HepG2 (cell line): ENCODE measurements around the gene SGMS1. TPM values are rescaled to one million over a fixed set of nuclear protein-coding genes. Genes with fewer than 3 reads are reported as not detected.
A peak's percentile ranks its signal among the peaks of the same experiment; 100 is the strongest.

Source experiments
- BRF2 ChIP-seq: sonication (generic); formaldehyde crosslinking; IDR thresholded peaks from 2 replicates; pipeline ENCODE4 v1.8.1; 2022; ENCODE audit warnings: mild to moderate bottlenecking, missing genetic modification reagents
- CBFB ChIP-seq: sonication (generic); formaldehyde crosslinking; IDR thresholded peaks from 2 replicates; pipeline ENCODE4 v1.4.0; 2020; ENCODE audit warnings: missing genetic modification reagents
- CREB1 ChIP-seq, 2 experiments: fragments of 450-650 bp in 1 of 2; IDR thresholded peaks; 2 replicates each; pipeline ENCODE4 v1.6.1; 2016 to 2017; ENCODE audit warnings: control low read depth in 1 of 2, mild to moderate bottlenecking in 1 of 2, missing compliant biosample characterization in 1 of 2, missing genetic modification characterization in 1 of 2
- ERF ChIP-seq: IDR thresholded peaks from 2 replicates; pipeline ENCODE4 v1.6.1; 2018; ENCODE audit warnings: missing biosample characterization, missing genetic modification reagents
- GZF1 ChIP-seq: sonication (generic); formaldehyde crosslinking; IDR thresholded peaks from 2 replicates; pipeline ENCODE4 v1.5.1; 2020; ENCODE audit warnings: mild to moderate bottlenecking, missing genetic modification reagents
- HIVEP1 ChIP-seq: sonication (generic); formaldehyde crosslinking; IDR thresholded peaks from 2 replicates; pipeline ENCODE4 v1.4.0; 2020; ENCODE audit warnings: mild to moderate bottlenecking, missing genetic modification reagents
- HOXA3 ChIP-seq: sonication (generic); formaldehyde crosslinking; IDR thresholded peaks from 2 replicates; pipeline ENCODE4 v1.5.0; 2020; ENCODE audit warnings: missing genetic modification reagents
- KDM6A ChIP-seq: IDR thresholded peaks from 2 replicates; pipeline ENCODE4 v1.6.1; 2016; ENCODE audit warnings: low read depth
- KLF6 ChIP-seq: IDR thresholded peaks from 2 replicates; pipeline ENCODE4 v1.8.0; 2016; ENCODE audit warnings: missing biosample characterization, missing genetic modification reagents
- PBX3 ChIP-seq: sonication (generic); formaldehyde crosslinking; IDR thresholded peaks from 2 replicates; pipeline ENCODE4 v1.8.1; 2023; ENCODE audit warnings: missing genetic modification reagents, inconsistent platforms, borderline replicate concordance
- POGK ChIP-seq: sonication (generic); formaldehyde crosslinking; conservative IDR thresholded peaks from 2 replicates; pipeline ENCODE4 v1.8.0; 2022; ENCODE audit warnings: mild to moderate bottlenecking, moderate library complexity, missing genetic modification reagents
- RFXANK ChIP-seq: IDR thresholded peaks from 2 replicates; pipeline ENCODE4 v1.6.1; 2016
- SAFB2 ChIP-seq: sonication (generic); formaldehyde crosslinking; IDR thresholded peaks from 2 replicates; pipeline ENCODE4 v1.5.1; 2020; ENCODE audit warnings: missing genetic modification reagents, low read depth, mild to moderate bottlenecking, borderline replicate concordance
- SALL2 ChIP-seq: sonication (generic); formaldehyde crosslinking; IDR thresholded peaks from 2 replicates; pipeline ENCODE4 v1.8.1; 2023; ENCODE audit warnings: mild to moderate bottlenecking, missing genetic modification reagents, inconsistent platforms
- SP4 ChIP-seq: sonication (generic); formaldehyde crosslinking; IDR thresholded peaks from 2 replicates; pipeline ENCODE4 v1.8.1; 2023; ENCODE audit warnings: mild to moderate bottlenecking, missing genetic modification reagents
- TARDBP ChIP-seq: sonication (generic); formaldehyde crosslinking; IDR thresholded peaks from 2 replicates; pipeline ENCODE4 v1.8.0; 2022; ENCODE audit warnings: mild to moderate bottlenecking, missing genetic modification reagents
- ZC3H4 ChIP-seq: sonication (generic); formaldehyde crosslinking; IDR thresholded peaks from 2 replicates; pipeline ENCODE4 v1.4.0; 2020; ENCODE audit warnings: missing genetic modification reagents, borderline replicate concordance
- ZIK1 ChIP-seq: sonication (generic); formaldehyde crosslinking; IDR thresholded peaks from 2 replicates; pipeline ENCODE4 v1.5.0; 2020; ENCODE audit warnings: mild to moderate bottlenecking, low read depth, missing genetic modification reagents, borderline replicate concordance
- ZNF253 ChIP-seq: sonication (generic); formaldehyde crosslinking; IDR thresholded peaks from 2 replicates; pipeline ENCODE4 v1.8.0; 2022; ENCODE audit warnings: mild to moderate bottlenecking, missing genetic modification reagents, borderline replicate concordance
- ZNF260 ChIP-seq: sonication (generic); formaldehyde crosslinking; IDR thresholded peaks from 2 replicates; pipeline ENCODE4 v1.4.0; 2020; ENCODE audit warnings: missing genetic modification reagents, low read depth, mild to moderate bottlenecking, borderline replicate concordance
- ZNF335 ChIP-seq: sonication (generic); formaldehyde crosslinking; IDR thresholded peaks from 2 replicates; pipeline ENCODE4 v1.4.0; 2020; ENCODE audit warnings: missing genetic modification reagents
- ZNF710 ChIP-seq: sonication (generic); formaldehyde crosslinking; IDR thresholded peaks from 2 replicates; pipeline ENCODE4 v1.5.0; 2020; ENCODE audit warnings: mild to moderate bottlenecking, missing genetic modification reagents, borderline replicate concordance
- ZNF883 ChIP-seq: sonication (generic); formaldehyde crosslinking; IDR thresholded peaks from 2 replicates; pipeline ENCODE4 v1.5.1; 2020; ENCODE audit warnings: mild to moderate bottlenecking, missing genetic modification reagents; ENCODE audit errors: not compliant biosample characterization
- polyA plus RNA-seq, 8 experiments: library from polyadenylated mRNA; depleted of rRNA in 3 of 8; stranded (reverse) in 7 of 8; unstranded in 1 of 8; fragments of >200 nt; fragmentation: Illumina TruSeq in 4 of 8; extraction: Trizol in 4 of 8; gene quantifications; 2 replicates each; pipeline versions ENCODE4 v1.2.1 to v1.2.3, GENCODE V29; 2011 to 2016; ENCODE audit warnings: low read depth in 4 of 8, missing spikeins in 1 of 8, mixed read lengths in 1 of 8; ENCODE audit not compliant: insufficient read depth in 1 of 8
- total RNA-seq, 5 experiments: library from RNA; depleted of rRNA; stranded (reverse); fragments of >200 nt; fragmentation: Illumina TruSeq; extraction: Trizol; gene quantifications; 2 replicates each; pipeline ENCODE4 v1.2.3, GENCODE V29; 2016; ENCODE audit warnings: low read depth in 1 of 5
- TF ChIP-seq, protein P1 (sequence below): sonication (generic); formaldehyde crosslinking; IDR thresholded peaks from 2 replicates; pipeline ENCODE4 v1.8.1; 2023; ENCODE audit warnings: mild to moderate bottlenecking, missing genetic modification reagents

Gene SGMS1
- total and polyA plus RNA-seq, 2 of the 13 experiments (the other 11 are each of a cell fraction or from before 2014, with no cell fraction given), result 6.5 to 15.1 TPM

GRCh38 chr10:50624413-50624865 is 683 bp upstream of the SGMS1 start (continued):
- TF ChIP-seq ZNF710 (CRISPR knock-in tag), result peak; percentile 49; the same call in 1 of the 2 replicates
- TF ChIP-seq ZNF883 (CRISPR knock-in tag), result peak; percentile 76
- TF ChIP-seq CBFB (CRISPR knock-in tag), result 0 out of 2 replicates have a peak, but pooled peaks have one; percentile 56
- peak; percentile 79 for TF ChIP-seq SP4 (CRISPR knock-in tag)
- TF ChIP-seq PBX3 (CRISPR knock-in tag), result no peak
- TF ChIP-seq KDM6A (CRISPR knock-in tag), result no peak
- TF ChIP-seq SALL2, result peak; percentile 75; the same call in 1 of the 2 replicates
- no peak for TF ChIP-seq ZC3H4 (CRISPR knock-in tag)
- TF ChIP-seq KLF6, result 0 out of 2 replicates have a peak, but pooled peaks have one; percentile 48
- TF ChIP-seq RFXANK, result peak; percentile 62; the same call in 1 of the 2 replicates
- 0 out of 2 replicates have a peak, but pooled peaks have one; percentile 33 for TF ChIP-seq HIVEP1 (CRISPR knock-in tag)
- no peak; the same call in 1 of the 2 replicates for TF ChIP-seq ZNF253 (CRISPR knock-in tag)
- TF ChIP-seq BRF2, result peak; percentile 86; the same call in 1 of the 2 replicates
- TF ChIP-seq ZNF260 (CRISPR knock-in tag), result no peak
- peak; percentile 93; the same call in 1 of the 2 replicates for TF ChIP-seq POGK
- no peak for TF ChIP-seq GZF1 (CRISPR knock-in tag)
- TF ChIP-seq CREB1 (IDR thresholded peaks at IDR 0.05), result peak; percentile 70; the same call in 1 of the 2 replicates
- peak; percentile 82 for TF ChIP-seq CREB1 (CRISPR knock-in tag; IDR thresholded peaks at IDR 0.05)
- peak; percentile 61; the same call in 1 of the 2 replicates for TF ChIP-seq HOXA3 (CRISPR knock-in tag)
- no peak for TF ChIP-seq ZIK1 (CRISPR knock-in tag)
- TF ChIP-seq, protein P1, sequence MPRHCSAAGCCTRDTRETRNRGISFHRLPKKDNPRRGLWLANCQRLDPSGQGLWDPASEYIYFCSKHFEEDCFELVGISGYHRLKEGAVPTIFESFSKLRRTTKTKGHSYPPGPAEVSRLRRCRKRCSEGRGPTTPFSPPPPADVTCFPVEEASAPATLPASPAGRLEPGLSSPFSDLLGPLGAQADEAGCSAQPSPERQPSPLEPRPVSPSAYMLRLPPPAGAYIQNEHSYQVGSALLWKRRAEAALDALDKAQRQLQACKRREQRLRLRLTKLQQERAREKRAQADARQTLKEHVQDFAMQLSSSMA (CRISPR knock-in tag), result peak; percentile 15; the same call in 1 of the 2 replicates
- TF ChIP-seq ZNF335 (CRISPR knock-in tag), result peak; percentile 85
- TF ChIP-seq TARDBP (CRISPR knock-in tag), result peak; percentile 79; the same call in 1 of the 2 replicates
- peak; percentile 60; the same call in 1 of the 2 replicates for TF ChIP-seq ERF (CRISPR knock-in tag)
- peak; percentile 73; the same call in 1 of the 2 replicates for TF ChIP-seq SAFB2
